ENCODE data around the gene GTF3C1.
"Not testable (repeated sequence)": the region's sequence is repeated elsewhere in the genome, so short reads cannot be mapped to it uniquely, and the experiment has no call there.

GTF3C1 gene

DNA sequence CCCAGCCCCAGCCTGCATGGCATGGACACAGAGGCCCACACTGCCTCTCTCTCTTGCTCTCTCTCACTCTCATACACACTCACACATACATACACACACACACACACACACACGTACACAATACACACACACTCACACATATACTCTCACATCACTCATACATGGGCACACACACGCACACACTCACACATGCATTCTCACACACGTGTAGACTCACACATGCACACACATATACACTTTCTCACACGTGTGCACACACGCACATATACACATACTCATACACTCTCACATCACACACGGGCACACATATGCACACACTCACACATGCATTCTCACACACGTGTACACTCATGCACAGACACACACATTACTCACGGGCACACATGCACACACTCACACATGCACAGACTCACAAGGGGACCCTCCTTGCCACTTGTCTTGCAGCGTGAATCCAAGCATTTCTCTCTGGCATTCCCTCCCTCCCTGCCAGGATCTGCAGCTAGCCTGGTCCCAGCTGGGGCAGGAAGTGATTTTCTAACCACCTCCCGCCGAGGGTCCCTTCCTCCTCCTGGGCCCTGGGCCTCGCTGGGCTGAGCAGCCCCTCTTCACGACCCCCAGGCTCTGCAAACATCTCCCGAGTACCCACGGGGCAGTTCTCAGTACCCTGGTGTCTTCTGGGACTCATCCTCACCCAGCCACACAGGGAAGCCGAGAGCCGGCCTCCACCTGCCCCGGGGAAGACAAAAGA, 110.3 kb downstream of the GTF3C1 start:
- DNase-seq = no peak

GRCh38 chr16:27437946-27438345, 111.8 kb downstream of the GTF3C1 start:
- no peak for DNase-seq

DNA sequence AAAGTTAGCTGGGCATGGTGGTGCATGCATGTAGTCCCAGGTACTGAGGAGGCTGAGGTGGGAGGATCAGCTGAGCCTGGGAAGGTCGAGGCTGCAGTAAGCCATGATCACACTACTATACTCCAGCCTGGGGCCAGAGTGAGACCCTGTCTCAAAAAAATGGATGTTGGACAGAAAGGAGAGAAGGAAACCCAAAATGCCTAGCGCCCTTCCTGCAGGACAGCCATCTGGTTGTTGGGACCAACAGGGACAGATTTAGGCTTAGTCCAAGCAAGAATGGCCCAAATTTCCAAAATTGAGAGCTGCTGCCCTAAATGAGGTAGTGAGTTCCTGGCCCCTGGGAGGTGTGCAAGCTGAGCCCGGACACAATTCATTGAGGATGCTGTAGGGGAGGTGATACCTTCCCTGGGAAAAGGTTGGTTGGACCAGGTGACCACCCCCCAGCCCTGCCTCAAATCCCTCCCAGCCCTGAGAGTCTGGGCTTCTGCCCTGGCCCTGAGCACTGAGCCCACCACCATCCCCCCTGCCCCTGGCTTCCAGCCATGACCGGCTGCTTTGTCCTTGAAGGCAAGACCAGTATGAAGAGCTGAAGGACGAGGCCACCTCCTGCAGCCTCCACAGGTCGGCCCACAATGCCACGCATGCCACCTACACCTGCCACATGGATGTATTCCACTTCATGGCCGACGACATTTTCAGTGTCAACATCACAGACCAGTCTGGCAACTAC, 112.6 kb downstream of the GTF3C1 start:
- no peak for DNase-seq

DNA sequence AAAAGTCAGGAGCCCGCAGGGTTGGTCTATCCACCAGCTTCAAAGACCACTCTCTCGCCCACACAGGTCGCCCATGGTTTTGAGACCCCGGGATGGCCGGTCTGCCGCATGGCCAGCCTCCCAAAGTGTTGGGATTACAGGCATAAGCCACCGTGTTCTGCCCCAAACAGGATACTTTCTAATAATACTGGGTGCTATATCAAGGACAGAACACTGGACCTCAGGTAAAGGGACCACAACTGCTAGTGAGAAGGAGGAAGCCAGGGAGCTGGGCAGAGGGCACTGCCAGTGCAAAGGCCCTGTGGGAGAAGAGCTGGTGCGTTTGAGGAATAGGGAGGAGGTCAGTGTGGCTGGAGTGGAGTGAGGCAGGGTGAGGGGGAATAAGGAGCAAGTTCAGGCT, 113.6 kb downstream of the GTF3C1 start:
- DNase-seq = no peak

DNA sequence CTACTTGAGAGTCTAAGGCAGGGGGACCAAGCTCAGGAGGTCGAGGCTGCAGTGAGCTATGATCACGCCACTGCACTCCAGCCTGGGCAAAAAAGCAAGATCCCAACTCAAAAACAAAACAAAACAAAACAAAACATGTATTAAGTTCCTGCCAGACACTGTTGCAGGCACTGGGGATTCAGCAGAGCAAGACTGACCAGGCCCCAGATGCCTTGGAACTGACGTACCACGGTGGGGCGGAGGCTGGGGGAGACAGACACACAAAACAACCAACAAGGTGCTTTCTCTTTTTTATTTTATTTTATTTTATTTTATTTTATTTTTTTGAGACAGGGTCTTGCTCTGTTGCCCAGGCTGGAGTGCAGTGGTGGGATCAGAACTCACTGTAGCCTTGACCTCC, 114.6 kb downstream of the GTF3C1 start:
- not testable (repeated sequence) for DNase-seq

DNA sequence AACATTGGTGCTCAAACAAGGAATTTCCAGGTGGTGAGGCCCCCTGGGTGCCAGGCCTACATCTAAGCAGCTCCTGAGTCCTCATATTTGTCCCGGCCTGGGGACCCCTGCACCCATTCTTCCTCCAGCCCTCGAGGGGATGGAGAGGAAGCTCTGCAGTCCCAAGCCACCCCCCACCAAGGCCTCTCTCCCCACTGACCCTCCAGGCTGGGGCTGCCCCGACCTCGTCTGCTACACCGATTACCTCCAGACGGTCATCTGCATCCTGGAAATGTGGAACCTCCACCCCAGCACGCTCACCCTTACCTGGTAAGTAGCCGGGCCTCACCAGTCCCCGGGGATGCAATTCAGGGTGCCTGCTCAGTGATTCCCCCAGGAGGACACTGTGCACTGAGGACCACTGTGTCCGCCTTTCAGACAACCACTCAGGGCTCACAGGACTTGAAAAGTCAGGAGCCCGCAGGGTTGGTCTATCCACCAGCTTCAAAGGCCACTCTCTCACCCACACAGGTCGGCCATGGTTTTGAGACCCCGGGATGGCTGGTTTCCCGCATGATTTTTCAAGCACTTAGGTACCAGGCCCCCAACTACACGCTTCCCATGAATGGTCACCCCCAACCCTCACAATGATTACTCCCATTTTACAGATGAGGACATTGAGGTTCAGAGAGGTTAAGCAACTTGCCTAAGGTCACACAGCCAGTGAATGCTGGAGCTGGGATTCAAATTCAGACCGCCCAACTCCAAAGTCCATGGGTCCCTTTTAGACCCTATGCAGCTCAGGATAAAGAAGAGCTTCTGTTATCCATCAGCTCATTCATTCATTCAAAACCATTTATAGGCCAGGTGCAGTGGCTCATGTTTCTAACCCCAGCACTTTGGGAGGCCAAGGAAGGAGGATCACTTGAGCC, 115.3 kb downstream of the GTF3C1 start:
- no peak for DNase-seq

- DNase-seq = no peak
Measured at GRCh38 chr16:27433636-27434035, 116.1 kb downstream of the GTF3C1 start.

DNA sequence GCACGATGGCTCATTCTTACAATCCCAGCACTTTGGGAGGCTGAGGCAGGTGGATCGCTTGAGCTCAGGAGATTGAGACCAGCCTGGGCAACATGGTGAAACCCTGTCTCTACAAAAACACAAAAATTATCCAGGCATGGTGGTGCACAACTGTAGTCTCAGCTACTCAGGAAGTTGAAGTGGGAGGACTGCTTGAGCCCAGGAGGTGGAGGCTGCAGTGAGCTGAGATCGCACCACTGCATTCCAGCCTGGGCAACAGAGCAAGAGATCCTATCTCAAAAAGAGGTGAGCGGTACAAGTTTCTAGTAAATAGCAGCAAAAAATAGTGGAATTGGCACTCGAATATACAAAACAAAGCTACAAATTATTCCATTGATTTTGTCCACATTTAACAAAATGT, 116.5 kb downstream of the GTF3C1 start:
- not testable (repeated sequence) for DNase-seq

GRCh38 chr16:27432558-27432957, 117.2 kb downstream of the GTF3C1 start:
- DNase-seq = no peak

- no peak for DNase-seq
Measured at GRCh38 chr16:27431773-27432532, 117.8 kb downstream of the GTF3C1 start.

- peak; percentile 66 for DNase-seq
Measured at GRCh38 chr16:27430923-27431484, 118.7 kb downstream of the GTF3C1 start.

GRCh38 chr16:27430512-27430911, 119.2 kb downstream of the GTF3C1 start:
- no peak for DNase-seq

DNA sequence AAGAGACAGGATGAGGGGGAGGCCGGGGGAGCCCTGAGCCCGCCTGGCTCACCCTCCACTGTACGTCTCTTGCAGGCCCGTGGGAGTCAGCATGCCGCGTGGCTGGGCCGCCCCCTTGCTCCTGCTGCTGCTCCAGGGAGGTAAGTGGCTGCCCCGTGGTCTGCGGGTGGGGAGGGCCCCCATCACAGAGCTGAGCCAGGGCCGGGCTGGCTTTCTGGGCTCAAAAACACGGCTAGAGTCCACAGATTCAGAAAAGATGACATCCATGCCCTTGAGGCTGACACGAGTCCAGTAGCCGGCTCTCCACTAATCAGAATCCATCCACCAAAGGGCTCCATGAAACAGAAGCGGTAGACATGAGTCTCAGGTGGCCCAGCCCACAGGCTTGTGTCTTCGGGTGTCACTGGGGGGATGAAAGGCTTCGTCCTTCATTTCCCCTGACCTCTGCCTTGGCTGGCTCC, 119.7 kb downstream of the GTF3C1 start:
- no peak for DNase-seq

DNA sequence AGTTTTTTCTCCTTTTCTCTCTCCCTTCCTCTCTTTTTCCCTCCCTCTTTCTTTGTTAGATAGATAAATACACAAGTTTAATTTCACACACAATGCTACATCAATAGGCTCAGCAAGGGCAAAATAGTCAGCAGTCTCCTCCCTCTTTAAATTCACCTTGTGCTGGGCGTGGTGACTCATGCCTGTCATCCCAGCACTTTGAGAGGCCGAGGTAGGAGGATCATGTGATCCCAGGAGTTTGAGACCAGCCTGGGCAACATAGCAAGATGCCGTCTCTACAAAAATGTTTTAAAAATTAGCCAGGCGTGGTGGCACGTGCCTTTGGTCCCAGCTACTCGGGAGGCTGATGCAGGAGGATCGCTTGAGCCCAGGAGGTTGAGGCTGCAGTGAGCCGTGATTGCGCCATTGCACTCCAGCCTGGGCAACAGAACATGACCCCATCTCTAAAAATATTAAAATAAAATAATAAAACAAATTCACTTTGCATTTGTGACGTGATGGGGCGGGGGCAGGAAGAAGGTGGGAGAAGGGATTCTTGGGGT, 120.3 kb downstream of the GTF3C1 start:
- DNase-seq = no peak

DNA sequence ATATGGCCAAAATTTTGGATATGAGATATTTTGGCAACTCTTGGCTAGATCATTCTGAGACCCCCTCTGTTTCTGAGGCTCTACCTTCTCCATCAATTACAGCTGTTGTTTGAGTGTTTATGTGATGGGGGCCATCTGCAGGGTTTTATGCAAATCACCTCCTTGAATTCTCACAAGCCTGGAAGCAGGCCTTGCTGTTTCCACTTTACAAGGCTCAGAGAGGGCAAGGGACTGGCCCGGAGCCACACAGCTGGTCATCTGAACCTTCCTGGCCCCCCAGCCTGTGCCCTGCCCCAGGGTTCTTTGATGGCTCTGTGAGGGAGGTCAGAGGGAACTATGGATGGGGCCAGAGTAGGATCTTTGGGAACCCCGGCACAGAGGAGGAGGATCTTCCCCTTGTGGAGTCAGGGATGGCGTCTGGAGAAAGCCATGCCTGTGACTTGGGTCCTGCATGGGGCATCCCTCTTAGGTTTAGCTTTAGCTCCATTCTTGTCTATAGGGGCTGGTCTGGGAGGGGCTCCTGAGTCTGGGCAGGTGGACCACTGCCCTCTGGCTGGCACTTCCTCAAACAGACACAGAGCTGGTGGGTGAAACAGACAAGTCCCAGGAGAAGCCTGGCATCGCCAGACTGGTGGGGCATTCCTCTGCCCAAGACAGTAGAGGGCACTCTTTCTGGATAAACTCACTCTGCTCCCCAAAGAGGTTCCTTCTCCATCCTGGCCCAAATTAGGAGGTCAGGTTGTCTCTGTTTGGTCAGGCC, 121.5 kb downstream of the GTF3C1 start:
- no peak for DNase-seq

- DNase-seq = no peak
Measured at GRCh38 chr16:27427538-27427937, 122.2 kb downstream of the GTF3C1 start.

DNA sequence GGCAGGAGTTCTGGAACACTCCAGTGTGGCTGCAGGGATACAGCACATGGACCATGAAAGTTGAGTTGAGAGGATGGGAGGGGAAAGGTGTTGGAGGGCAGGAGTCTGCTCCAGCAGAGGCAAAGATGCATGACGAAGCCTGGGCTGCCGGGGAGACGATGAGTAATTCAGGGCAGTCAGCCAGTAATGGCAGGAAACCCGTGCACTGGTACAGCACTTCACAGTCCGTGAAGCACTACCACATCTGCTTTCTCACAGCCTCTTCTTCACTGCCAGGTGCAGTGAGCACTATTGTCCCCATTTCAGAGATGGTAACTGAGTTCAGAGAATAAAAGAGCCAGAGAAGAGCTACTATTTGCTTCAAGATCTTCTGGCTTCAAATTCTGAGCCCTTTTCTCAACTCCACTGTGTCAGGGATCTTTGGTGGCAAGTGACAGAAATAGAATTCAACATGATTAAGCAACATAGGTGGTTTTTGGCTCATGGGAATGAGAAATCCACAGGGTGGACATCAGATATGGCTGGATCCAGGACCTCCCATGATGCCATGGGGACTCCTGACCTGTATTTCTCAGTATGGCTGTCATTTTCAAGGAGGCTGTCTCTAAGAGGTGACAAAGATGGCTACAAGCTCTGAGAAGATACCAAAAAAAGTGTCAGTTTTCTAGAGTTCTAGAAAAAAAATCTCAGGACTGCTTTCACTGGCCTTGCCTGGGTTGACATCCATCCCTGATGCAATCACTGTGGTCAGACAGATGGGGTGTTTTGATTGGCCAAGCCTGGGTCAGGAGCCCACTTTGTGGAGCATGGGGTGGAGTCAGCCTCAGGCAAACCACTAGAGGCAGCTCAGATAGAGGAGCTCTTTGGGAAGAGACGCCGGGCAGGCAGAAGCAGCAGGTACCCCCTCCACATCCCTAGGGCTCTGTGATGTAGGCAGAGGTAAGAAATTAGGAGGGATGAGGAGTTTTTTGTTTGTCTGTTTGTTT, 123.0 kb downstream of the GTF3C1 start:
- no peak for DNase-seq

DNA sequence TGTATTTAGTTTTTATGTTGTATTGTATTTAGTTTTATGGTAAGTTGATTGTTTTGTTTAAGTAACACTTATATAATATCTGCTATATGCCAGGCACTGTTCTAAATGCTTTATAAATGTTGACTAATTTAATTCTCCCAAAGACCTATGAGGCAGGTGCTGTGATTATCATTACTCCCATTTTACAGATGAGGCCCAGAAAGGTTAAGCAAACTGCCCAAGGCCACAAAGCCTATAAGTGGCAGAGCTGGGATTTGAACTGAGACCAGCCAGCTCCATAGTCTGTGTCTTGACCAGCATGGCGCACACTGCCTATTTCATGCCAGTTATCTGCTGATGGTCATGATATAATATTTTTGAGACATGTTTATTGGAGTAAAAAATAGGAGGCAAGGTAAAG, 123.8 kb downstream of the GTF3C1 start:
- no peak for DNase-seq

DNA sequence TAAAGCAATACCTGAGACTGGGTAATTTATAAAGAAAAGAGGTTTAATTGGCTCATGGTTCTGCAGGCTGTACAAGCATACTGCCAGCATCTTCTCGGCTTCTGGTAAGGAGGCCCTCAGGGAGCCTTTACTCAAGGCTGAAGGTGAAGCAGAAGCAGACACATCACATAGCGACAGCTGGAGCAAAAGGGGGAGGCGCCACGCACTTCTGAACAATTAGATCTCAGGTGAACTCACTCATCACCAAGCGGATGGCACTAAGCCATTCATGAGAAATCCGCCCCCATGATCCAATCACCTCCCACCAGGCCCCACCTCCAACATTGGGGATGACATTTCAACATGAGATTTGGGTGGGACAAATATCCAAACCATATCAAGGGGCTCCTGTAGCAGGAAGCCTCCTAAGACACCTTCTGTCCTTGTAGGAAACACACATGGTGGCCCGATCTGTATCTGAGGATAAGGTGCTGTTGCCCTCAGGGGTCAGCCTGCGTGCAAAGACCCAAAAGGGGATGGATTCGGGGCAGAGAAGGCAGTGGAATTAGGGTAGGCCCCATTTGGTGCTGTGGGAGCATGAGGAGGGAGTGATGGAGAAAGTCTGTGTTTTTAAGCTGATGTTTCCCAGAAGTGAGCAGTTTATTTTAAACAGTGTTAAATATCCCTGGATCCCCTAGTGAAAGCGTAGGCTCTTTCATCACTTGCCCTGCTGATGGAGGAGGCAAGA, 124.8 kb downstream of the GTF3C1 start:
- no peak for DNase-seq
